OCI-LY7 (cell line): ENCODE data around the gene GPS1. TPM values are rescaled to one million over a fixed set of nuclear protein-coding genes. Genes with fewer than 3 reads are reported as not detected.

Experiments used
- BruUV-seq: library from RNA; stranded (reverse); fragments of 400-500 nt; replicated peaks from 2 replicates; lab custom pipeline; 2021; lab: Mats Ljungman, UMichigan
- CTCF ChIA-PET: fragments of 300-600 bp; sonication (Branson Sonifier 250); formaldehyde crosslinking; loops from one replicate; lab custom pipeline; 2022; ENCODE audit warnings: antibody characterized with exemption; ENCODE audit not compliant: unreplicated experiment; lab: Charles Lee
- POLR2A ChIA-PET: fragments of 300-600 bp; sonication (Branson Sonifier 250); formaldehyde crosslinking; loops from one replicate; lab custom pipeline; 2022; ENCODE audit warnings: antibody characterized with exemption; lab: Charles Lee
- DNase-seq: peaks from one replicate; pipeline ENCODE4 v3.0.0-alpha.2; 2015; ENCODE audit warnings: low spot score
- H2AFZ ChIP-seq: fragments of 200-600 bp; sonication (generic), shearing (Covaris generic); 2 replicates; pipeline ENCODE4 v1.6.1; 2014; ENCODE audit warnings: mild to moderate bottlenecking, antibody characterized with exemption, low read length, moderate library complexity
- H3K27ac ChIP-seq: fragments of 200-600 bp; sonication (generic); 2 replicates; pipeline ENCODE4 v1.5.1; 2014; ENCODE audit warnings: mixed run types, low read depth, mild to moderate bottlenecking, moderate library complexity, low read length, inconsistent platforms; ENCODE audit not compliant: poor library complexity, severe bottlenecking
- H3K36me3 ChIP-seq: fragments of 200-600 bp; sonication (generic); 2 replicates; pipeline ENCODE4 v1.6.1; 2014; ENCODE audit warnings: mild to moderate bottlenecking, antibody characterized with exemption, low read length, moderate library complexity, mixed read lengths; ENCODE audit not compliant: insufficient read depth
- H3K4me1 ChIP-seq: fragments of 200-600 bp; sonication (generic); 2 replicates; pipeline ENCODE4 v1.5.1; 2014; ENCODE audit warnings: mild to moderate bottlenecking, low read length; ENCODE audit not compliant: insufficient read depth, poor library complexity, severe bottlenecking
- H3K4me2 ChIP-seq: fragments of 200-600 bp; sonication (generic); 2 replicates; pipeline ENCODE4 v1.6.1; 2014; ENCODE audit warnings: mild to moderate bottlenecking, low read length
- H3K4me3 ChIP-seq: fragments of 200-600 bp; sonication (generic); 2 replicates; pipeline ENCODE4 v1.5.1; 2014; ENCODE audit warnings: mild to moderate bottlenecking, low read depth, low read length; ENCODE audit not compliant: poor library complexity, severe bottlenecking
- H3K79me2 ChIP-seq: fragments of 200-600 bp; sonication (generic); 2 replicates; pipeline ENCODE4 v1.6.1; 2016; ENCODE audit warnings: low read depth, mild to moderate bottlenecking, low read length, moderate library complexity, mixed read lengths; ENCODE audit not compliant: insufficient read depth
- H3K9me2 ChIP-seq: fragments of 200-600 bp; sonication (generic); 2 replicates; pipeline ENCODE4 v1.6.1; 2016; ENCODE audit warnings: mild to moderate bottlenecking, low read length, mixed read lengths; ENCODE audit not compliant: insufficient read depth
- H3K9me3 ChIP-seq: fragments of 200-600 bp; sonication (generic); 2 replicates; pipeline ENCODE4 v1.6.1; 2014; ENCODE audit warnings: mild to moderate bottlenecking, mixed run types, low read length, mixed read lengths
- H4K20me1 ChIP-seq: fragments of 200-600 bp; sonication (generic); 2 replicates; pipeline ENCODE4 v1.6.1; 2014; ENCODE audit warnings: mild to moderate bottlenecking, antibody characterized with exemption, low read length, moderate library complexity, mixed read lengths; ENCODE audit not compliant: insufficient read depth
- CTCF ChIP-seq: fragments of 200-600 bp; sonication (generic); conservative IDR thresholded peaks from 2 replicates; pipeline ENCODE4 v1.5.1; 2014; ENCODE audit warnings: mild to moderate bottlenecking, antibody characterized with exemption, low read length, moderate library complexity, mixed read lengths
- EZH2phosphoT487 ChIP-seq: fragments of 200-600 bp; sonication (generic); IDR thresholded peaks from 2 replicates; pipeline ENCODE4 v1.6.1; 2018; ENCODE audit warnings: low read depth, borderline replicate concordance, mild to moderate bottlenecking, mixed run types, antibody characterized with exemption, low read length, moderate library complexity, mixed read lengths
- intact Hi-C: fragments of 100-400 bp; cut with micrococcal nuclease; formaldehyde crosslinking; loops from one replicate; pipeline ENCODE4 v1.10.0; 2022; ENCODE audit not compliant: unreplicated experiment
- total RNA-seq, 2 experiments: library from RNA; depleted of rRNA in 1 of 2; stranded (reverse); fragments of >200 nt in 1 of 2; shearing (Covaris generic) in 1 of 2; gene quantifications; 2 replicates each; pipeline ENCODE4 v1.2.3, GENCODE V29; 2014 to 2022

The GPS1 gene
- total RNA-seq, 2 experiments from 2014 or later: 133 to 169 TPM

- H3K9me3 ChIP-seq: no peaks in the 10 kb centered on the region
- BruUV-seq: no TSS peak
- peaks cover 46% of the 10 kb centered on the region for H3K36me3 ChIP-seq
- no peak overlapping the region for H3K4me3 ChIP-seq
- 0 out of 2 replicates have a peak overlapping the region, but pooled peaks have one; percentile 31 for H3K4me2 ChIP-seq
- H3K4me1 ChIP-seq: peaks cover 25% of the 10 kb centered on the region
- intact Hi-C loops: no loop called here
- TF ChIP-seq CTCF: no peak
- no peak for TF ChIP-seq EZH2phosphoT487
- no peak for DNase-seq
- H3K79me2 ChIP-seq: no peaks in the 10 kb centered on the region
- H3K27ac ChIP-seq: peak overlapping the region; percentile 66
- CTCF ChIA-PET: no interaction called here
- H2AFZ ChIP-seq: no peak overlapping the region
- POLR2A ChIA-PET: interaction anchor here (0.7 to 1.4 kb wide), 2 partner anchors 10 to 221 kb away, joined by 4 to 5 read pairs; no protein-coding TSS in a partner anchor
- no peaks in the 10 kb centered on the region for H3K9me2 ChIP-seq
- no peaks in the 10 kb centered on the region for H4K20me1 ChIP-seq
Observed at GRCh38 chr17:82076018-82076784, 24.5 kb downstream of the GPS1 start.

GRCh38 chr17:82076785-82077591 lies 25.3 kb downstream of the GPS1 start:
- Histone ChIP-seq H3K4me3 (no peak overlapping the region), H3K4me1 (peaks cover 25% of the 10 kb centered on the region), H2AFZ (no peak overlapping the region), H3K9me2 (no peaks in the 10 kb centered on the region), H3K27ac (peak overlapping the region; percentile 66), H3K79me2 (no peaks in the 10 kb centered on the region), H3K36me3 (peaks cover 54% of the 10 kb centered on the region), H3K4me2 (no peak overlapping the region), H4K20me1 (no peaks in the 10 kb centered on the region), H3K9me3 (no peaks in the 10 kb centered on the region)
- POLR2A ChIA-PET: interaction anchor here (0.7 to 1.4 kb wide), 2 partner anchors 11 to 220 kb away, joined by 4 to 5 read pairs; no protein-coding TSS in a partner anchor
- intact Hi-C loops: no loop called here
- CTCF ChIA-PET: no interaction called here
- BruUV-seq: no TSS peak
- TF ChIP-seq CTCF (no peak), EZH2phosphoT487 (no peak)
- DNase-seq: no peak
